IPS-11a (cell line): ENCODE results near the gene SNRNP40.
"Not testable (repeated sequence)": the region's sequence is repeated elsewhere in the genome, so short reads cannot be mapped to it uniquely, and the experiment has no call there.

Experiments used
- H3K4me3 ChIP-seq: one replicate; pipeline ENCODE4 v1.5.1; 2013; ENCODE audit warnings: low read depth, low read length, control low read depth

The SNRNP40 gene

GRCh38 chr1:31287791-31288190, 8.8 kb downstream of the SNRNP40 start:
- H3K4me3 ChIP-seq: not testable (repeated sequence)

GRCh38 chr1:31282426-31282825, 14.2 kb downstream of the SNRNP40 start:
- H3K4me3 ChIP-seq: not testable (repeated sequence)

GRCh38 chr1:31273619-31274018, 23.0 kb downstream of the SNRNP40 start:
- H3K4me3 ChIP-seq: no peak overlapping the region

- no peak overlapping the region for H3K4me3 ChIP-seq
Measured at GRCh38 chr1:31272369-31272768, 24.2 kb downstream of the SNRNP40 start.

- H3K4me3 ChIP-seq: no peak overlapping the region
Measured at GRCh38 chr1:31266547-31266946, 30.0 kb downstream of the SNRNP40 start.

- H3K4me3 ChIP-seq: no peak overlapping the region
Measured at GRCh38 chr1:31264790-31265386, 31.7 kb downstream of the SNRNP40 start.

- H3K4me3 ChIP-seq: no peak overlapping the region
Measured at GRCh38 chr1:31263408-31263807, 33.2 kb downstream of the SNRNP40 start.

GRCh38 chr1:31262393-31262792, 34.2 kb downstream of the SNRNP40 start:
- not testable (repeated sequence) for H3K4me3 ChIP-seq

GRCh38 chr1:31261916-31262315, 34.7 kb downstream of the SNRNP40 start:
- no peak overlapping the region for H3K4me3 ChIP-seq

GRCh38 chr1:31259746-31260145, 36.8 kb downstream of the SNRNP40 start:
- H3K4me3 ChIP-seq: no peak overlapping the region

GRCh38 chr1:31258581-31258980, 38.0 kb downstream of the SNRNP40 start:
- no peak overlapping the region for H3K4me3 ChIP-seq

GRCh38 chr1:31257213-31257612, 39.4 kb downstream of the SNRNP40 start:
- no peak overlapping the region for H3K4me3 ChIP-seq

- H3K4me3 ChIP-seq: no peak overlapping the region
Measured at GRCh38 chr1:31249854-31250253, 46.7 kb downstream of the SNRNP40 start.

GRCh38 chr1:31248276-31248675, 48.3 kb downstream of the SNRNP40 start:
- H3K4me3 ChIP-seq: no peak overlapping the region

- H3K4me3 ChIP-seq: no peak overlapping the region
Measured at GRCh38 chr1:31244326-31244725, 52.3 kb downstream of the SNRNP40 start.

- H3K4me3 ChIP-seq: no peak overlapping the region
Measured at GRCh38 chr1:31243501-31244286, 52.9 kb downstream of the SNRNP40 start.

- no peak overlapping the region for H3K4me3 ChIP-seq
Measured at GRCh38 chr1:31241321-31241720, 55.3 kb downstream of the SNRNP40 start.

- peak within 1 kb of the TSS; percentile 58 for H3K4me3 ChIP-seq
Measured at GRCh38 chr1:31239653-31240241, 56.8 kb downstream of the SNRNP40 start, which contains the start of gene NKAIN1. Gene NKAIN1 (minus strand): TSS chr1:31239887. CDS start chr1:31239547, 340 bp downstream.

- peak overlapping the region; percentile 58 for H3K4me3 ChIP-seq
Measured at GRCh38 chr1:31238986-31239613, 57.5 kb downstream of the SNRNP40 start.

- H3K4me3 ChIP-seq: peak overlapping the region; percentile 58
Measured at GRCh38 chr1:31238612-31238985, 58.0 kb downstream of the SNRNP40 start.

- H3K4me3 ChIP-seq: no peak overlapping the region
Measured at GRCh38 chr1:31234870-31235269, 61.7 kb downstream of the SNRNP40 start.
